IPS-18a (cell line): ENCODE measurements around the gene SYNGR2.

ENCODE experiments used
- H3K27ac ChIP-seq: one replicate; pipeline ENCODE4 v1.5.1; 2013; ENCODE audit warnings: low read length
- H3K27me3 ChIP-seq: one replicate; pipeline ENCODE4 v1.6.1; 2013; ENCODE audit warnings: mild to moderate bottlenecking, low read length; ENCODE audit not compliant: control insufficient read depth, insufficient read depth
- H3K36me3 ChIP-seq: one replicate; pipeline ENCODE4 v1.6.1; 2013; ENCODE audit warnings: low read depth, low read length; ENCODE audit not compliant: control insufficient read depth
- H3K4me1 ChIP-seq: one replicate; pipeline ENCODE4 v1.6.1; 2013; ENCODE audit warnings: low read depth, low read length; ENCODE audit not compliant: control insufficient read depth
- H3K4me3 ChIP-seq: one replicate; pipeline ENCODE4 v1.5.1; 2013; ENCODE audit warnings: low read length
- H3K9ac ChIP-seq: one replicate; pipeline ENCODE4 v1.6.1; 2013; ENCODE audit warnings: mild to moderate bottlenecking, low read length, moderate library complexity
- H3K9me3 ChIP-seq: one replicate; pipeline ENCODE4 v1.6.1; 2013; ENCODE audit warnings: low read depth, low read length; ENCODE audit not compliant: control insufficient read depth

The SYNGR2 gene

GRCh38 chr17:78125138-78125913 lies 43.1 kb upstream of the SYNGR2 start:
- Histone ChIP-seq H3K9me3 (no peaks in the 10 kb centered on the region), H3K36me3 (peaks cover 13% of the 10 kb centered on the region), H3K27me3 (peaks cover 1% of the 10 kb centered on the region), H3K9ac (no peak overlapping the region), H3K4me3 (no peak overlapping the region), H3K4me1 (peaks cover 8% of the 10 kb centered on the region), H3K27ac (no peak overlapping the region)

DNA sequence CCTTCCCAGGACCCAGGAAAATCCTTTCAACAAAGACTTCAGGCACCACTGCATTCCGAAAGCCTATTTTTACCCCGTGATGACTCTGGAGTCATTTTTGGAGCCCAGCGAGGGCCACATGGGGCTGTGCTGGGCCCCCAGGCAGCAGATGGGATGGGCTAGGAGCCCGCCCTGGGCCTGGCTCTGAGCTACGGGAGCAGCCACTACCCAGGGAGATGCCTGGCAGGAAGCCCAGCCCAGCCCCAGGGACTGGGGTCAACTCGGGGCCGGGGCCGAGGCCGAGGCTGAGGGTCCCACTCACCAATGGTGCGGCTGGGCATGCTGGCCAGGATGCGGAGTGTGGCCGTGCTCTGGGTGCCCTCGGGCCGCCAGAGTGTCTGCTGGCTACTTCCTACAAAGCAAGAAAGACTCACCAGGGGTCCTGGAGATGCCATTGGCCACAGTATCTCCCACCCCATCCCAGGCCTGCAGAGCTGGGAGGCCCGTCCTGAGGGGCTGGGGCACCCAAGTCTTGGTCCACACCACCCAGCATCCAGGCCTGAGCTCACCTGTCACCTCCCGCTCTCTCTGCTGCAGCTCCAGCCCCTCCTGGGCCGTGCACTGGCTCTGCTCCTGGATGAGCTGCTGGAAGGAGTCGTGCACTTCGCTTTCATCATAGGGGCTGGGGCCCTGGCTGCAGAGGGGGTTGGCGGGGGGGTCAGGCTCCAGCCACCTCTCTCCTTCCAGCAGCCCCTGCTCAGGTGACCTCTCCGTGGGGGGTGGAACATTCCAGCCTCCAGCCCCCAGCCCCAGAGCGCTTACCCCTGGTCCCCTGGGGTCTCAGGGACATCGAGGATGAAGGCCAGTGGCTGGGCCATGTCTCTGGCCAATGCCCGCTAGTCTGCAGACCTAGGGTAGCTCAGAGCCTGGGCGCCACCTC lies 42.1 kb upstream of the SYNGR2 start:
- Histone ChIP-seq H3K4me1 (peaks cover 8% of the 10 kb centered on the region), H3K27ac (no peak overlapping the region), H3K9ac (no peak overlapping the region), H3K27me3 (peaks cover 11% of the 10 kb centered on the region), H3K9me3 (no peaks in the 10 kb centered on the region), H3K36me3 (peaks cover 13% of the 10 kb centered on the region), H3K4me3 (no peak overlapping the region)

DNA sequence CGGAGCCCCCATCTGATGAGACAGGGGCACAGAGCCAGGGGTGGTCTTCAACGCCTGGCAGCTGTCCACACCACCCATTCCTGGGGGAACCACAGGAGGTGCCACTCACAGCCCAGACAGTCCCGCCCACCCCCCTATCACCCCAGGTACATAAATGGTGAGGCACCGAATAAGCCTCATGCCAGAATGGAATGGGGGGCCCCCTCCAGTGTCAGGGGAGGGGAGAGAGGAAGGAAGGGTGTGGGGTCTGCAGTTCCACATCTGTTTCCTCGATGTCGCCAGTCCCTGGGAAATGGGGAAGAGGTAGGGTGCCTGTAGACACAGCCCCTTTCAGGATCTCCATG lies 41.5 kb upstream of the SYNGR2 start:
- Histone ChIP-seq H3K9ac (no peak overlapping the region), H3K27ac (no peak overlapping the region), H3K4me3 (peak overlapping the region; percentile 74), H3K36me3 (peaks cover 13% of the 10 kb centered on the region), H3K9me3 (no peaks in the 10 kb centered on the region), H3K27me3 (peaks cover 16% of the 10 kb centered on the region), H3K4me1 (peaks cover 8% of the 10 kb centered on the region)

DNA sequence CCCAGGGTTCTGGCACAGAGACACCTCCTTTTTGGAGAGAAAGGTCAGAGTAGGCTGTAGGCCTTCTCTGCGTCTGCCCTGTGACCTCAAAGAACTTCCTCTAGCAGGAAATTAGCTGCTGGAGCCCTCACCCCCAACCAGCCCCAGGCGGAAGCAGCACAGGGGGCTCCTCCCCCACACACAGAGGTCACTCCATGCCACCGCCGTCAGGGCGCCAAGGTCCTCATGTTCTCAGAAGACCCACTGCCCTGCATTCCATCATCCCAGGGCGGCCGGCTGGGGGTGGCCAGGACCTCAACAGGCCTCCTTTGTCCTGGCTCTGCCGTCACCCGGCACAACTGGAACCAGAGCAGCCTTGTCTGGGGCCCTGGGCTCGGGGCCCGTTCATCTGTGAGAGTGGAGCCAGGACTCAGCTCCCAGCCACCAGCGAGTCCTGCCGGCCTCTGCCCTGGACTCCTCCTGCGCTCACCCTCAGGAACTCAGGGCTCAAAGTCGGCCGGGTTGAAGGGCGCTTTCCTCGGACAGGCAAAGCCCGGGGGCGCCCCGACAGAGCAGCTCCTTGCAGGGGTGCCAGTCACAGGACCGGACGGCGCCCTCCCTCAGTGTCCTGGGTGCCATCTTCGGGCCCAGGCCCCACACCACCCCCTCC lies 41.0 kb upstream of the SYNGR2 start:
- H3K4me3 ChIP-seq: peak overlapping the region; percentile 74
- H3K9me3 ChIP-seq: no peaks in the 10 kb centered on the region
- peaks cover 13% of the 10 kb centered on the region for H3K36me3 ChIP-seq
- peaks cover 8% of the 10 kb centered on the region for H3K4me1 ChIP-seq
- H3K27ac ChIP-seq: no peak overlapping the region
- peaks cover 21% of the 10 kb centered on the region for H3K27me3 ChIP-seq
- peak overlapping the region; percentile 61 for H3K9ac ChIP-seq

DNA sequence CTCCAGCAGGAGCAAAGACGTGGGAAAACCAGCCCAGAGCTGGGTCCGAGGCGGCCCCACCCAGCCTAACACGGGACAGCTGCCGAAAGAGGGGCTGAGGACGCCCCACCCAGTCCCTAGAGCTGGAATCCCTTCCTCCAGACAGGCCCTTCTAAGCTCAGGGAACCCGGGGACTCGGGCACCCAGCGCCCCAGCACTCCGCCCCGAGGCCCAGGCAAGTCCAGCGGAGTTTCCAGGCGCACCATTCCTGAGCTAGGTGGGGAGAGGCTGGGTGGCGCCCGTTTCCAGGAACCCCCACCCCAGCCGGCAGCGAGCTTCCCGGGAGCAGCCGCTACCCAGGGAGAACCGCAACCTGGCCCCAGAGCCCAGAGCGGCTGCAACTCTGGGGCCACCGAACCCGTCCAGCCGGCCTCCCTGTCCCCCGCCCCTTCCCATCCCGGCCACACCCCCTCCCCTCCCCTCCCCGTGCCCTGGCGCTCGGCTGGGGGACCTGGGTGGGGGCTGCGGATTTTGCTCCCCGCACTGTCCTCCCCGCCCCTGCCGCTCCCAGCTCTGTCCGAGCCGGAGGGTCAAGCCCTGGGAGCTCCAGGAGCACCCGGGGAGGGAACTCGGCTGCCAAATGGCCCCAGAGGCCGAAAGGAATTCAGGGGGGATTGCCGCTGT lies 40.4 kb upstream of the SYNGR2 start:
- H3K27ac ChIP-seq: no peak overlapping the region

DNA sequence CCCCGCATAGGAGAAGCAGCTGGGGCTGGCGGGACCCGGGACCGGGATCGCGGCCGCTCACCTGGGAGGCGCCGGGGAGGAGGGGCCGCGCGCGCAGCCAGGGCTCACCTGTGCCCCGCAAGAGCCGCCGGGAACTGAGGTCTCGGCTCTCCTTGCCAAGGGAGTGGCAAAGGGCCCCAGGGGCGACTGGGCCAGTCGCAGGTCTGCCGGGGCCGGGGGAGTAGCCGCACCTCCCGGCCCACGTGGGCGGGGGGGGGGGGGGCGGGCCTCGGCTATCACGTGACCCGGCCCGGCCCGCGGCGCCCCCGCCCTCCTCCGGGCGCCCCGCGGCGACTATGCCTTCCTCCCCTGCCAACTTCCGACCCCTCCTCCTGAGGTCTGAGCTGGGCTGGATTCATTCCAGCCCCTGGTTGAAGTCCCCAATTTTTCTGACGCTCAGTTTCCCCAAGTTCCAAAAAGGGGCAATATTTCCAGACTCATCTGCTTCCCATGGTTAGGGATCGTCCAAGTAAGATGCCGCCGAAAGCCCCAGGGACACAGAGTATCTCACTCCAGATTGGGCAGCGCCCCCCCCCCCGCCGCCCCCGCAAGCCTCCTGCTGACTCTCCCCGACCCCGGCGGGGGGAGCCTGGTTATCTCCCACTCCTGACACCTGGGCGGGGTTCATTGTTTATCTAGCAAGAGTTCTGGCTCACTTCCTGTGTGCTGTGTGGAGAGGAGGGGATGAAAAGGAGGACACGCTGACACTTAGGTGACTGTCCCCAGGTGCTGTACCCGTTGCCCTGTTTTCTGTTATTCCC lies 39.6 kb upstream of the SYNGR2 start, which contains the start of gene TMC6:
Gene TMC6, minus strand, starts transcription at position 205 of the 800 bp plus-strand sequence. CDS start 1,923 bp downstream, outside the sequence.
- Histone ChIP-seq H3K27me3 (peaks cover 35% of the 10 kb centered on the region), H3K4me3 (peak within 1 kb of the TSS; percentile 74), H3K9me3 (no peaks in the 10 kb centered on the region), H3K36me3 (peaks cover 3% of the 10 kb centered on the region), H3K27ac (no peak within 1 kb of the TSS), H3K9ac (peak within 1 kb of the TSS; percentile 61), H3K4me1 (peaks cover 8% of the 10 kb centered on the region)

More for the DNA sequence above, 40.4 kb upstream of the SYNGR2 start:
- Histone ChIP-seq H3K36me3 (peaks cover 11% of the 10 kb centered on the region), H3K27me3 (peaks cover 28% of the 10 kb centered on the region), H3K9me3 (no peaks in the 10 kb centered on the region), H3K4me3 (peak overlapping the region; percentile 74), H3K9ac (peak overlapping the region; percentile 61), H3K4me1 (peaks cover 8% of the 10 kb centered on the region)

- Histone ChIP-seq H3K27me3 (peaks cover 40% of the 10 kb centered on the region), H3K4me1 (peaks cover 8% of the 10 kb centered on the region), H3K36me3 (no peaks in the 10 kb centered on the region), H3K9me3 (no peaks in the 10 kb centered on the region), H3K9ac (no peak overlapping the region), H3K27ac (no peak overlapping the region), H3K4me3 (no peak overlapping the region)
Measured at GRCh38 chr17:78129351-78130089, 38.9 kb upstream of the SYNGR2 start.

DNA sequence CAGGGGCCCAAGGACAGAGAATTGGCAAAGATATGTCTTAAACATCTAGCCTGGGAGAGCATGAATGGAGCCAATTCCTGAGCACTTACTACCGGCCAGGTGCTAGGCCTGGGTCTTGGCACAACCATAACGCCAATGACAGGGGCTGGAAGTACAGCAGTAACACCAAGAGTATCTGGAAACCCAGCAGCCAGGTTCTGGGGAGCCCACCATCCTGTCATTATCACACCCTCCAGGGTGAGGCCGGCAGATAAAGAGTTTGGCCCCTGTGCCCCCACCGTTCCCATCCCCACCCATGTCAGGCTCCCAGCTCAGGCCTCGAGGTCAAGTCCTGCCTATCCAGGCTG lies 38.3 kb upstream of the SYNGR2 start:
- Histone ChIP-seq H3K27ac (no peak overlapping the region), H3K9me3 (no peaks in the 10 kb centered on the region), H3K27me3 (peaks cover 40% of the 10 kb centered on the region), H3K4me3 (no peak overlapping the region), H3K36me3 (no peaks in the 10 kb centered on the region), H3K9ac (no peak overlapping the region), H3K4me1 (peaks cover 8% of the 10 kb centered on the region)

DNA sequence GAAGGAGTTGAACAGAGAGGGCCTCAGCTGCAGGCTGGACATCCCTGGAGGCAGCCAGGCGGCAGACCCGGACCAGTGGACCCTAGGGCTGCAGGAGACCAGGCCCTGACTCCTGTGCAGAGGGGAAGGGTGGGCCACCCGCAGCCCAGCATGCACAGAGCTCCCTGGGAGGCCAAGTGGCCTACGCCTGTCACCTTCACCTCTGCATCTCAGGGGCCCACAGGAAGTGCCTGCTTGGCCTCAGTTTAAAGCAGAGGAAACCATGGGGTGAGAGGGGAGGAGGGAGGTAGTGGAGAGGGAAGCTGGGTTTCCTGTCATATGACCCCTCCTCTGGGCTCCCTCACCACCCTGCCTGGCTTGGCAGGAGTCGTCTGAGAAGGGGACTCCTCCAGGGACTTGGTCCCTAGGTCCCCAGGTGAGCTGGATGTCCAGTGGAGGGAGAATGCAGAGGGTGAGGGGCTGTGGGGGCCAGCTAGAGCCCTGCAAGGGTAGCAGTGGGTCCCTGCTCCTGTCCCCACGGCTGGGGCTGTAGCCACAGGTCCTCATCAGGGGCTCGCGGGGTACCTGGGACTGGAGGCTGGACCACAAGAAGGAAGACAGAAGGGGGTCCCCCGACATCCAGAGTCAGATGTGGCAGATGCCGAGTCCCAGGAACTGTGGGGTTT lies 37.8 kb upstream of the SYNGR2 start, which contains the start of gene TMC8:
Gene TMC8, plus strand, starts transcription at position 335 of the 665 bp plus-strand sequence. CDS start 818 bp downstream, outside the sequence.
- Histone ChIP-seq H3K4me1 (peaks cover 8% of the 10 kb centered on the region), H3K4me3 (no peak within 1 kb of the TSS), H3K27me3 (peaks cover 40% of the 10 kb centered on the region), H3K9me3 (no peaks in the 10 kb centered on the region), H3K36me3 (no peaks in the 10 kb centered on the region), H3K9ac (no peak within 1 kb of the TSS), H3K27ac (no peak within 1 kb of the TSS)
